Naive thymus-derived CD8-positive, alpha-beta T cell (primary cell): ENCODE results near the gene BTN1A1. TPM values are rescaled to one million over a fixed set of nuclear protein-coding genes. Genes with fewer than 3 reads are reported as not detected.
"Not testable (repeated sequence)": the region's sequence is repeated elsewhere in the genome, so short reads cannot be mapped to it uniquely, and the experiment has no call there.

Source experiments
- ATAC-seq, 2 donors: fragments of 150-1000 bp; cut with Tn5 transposase in 1 of 2; sonication (Bioruptor Pico), chemical (Tn5 transposase) in 1 of 2; 1 replicate in 1 of 2; 2 replicates in 1 of 2; pipeline ENCODE4 v1.10.0; 2021; ENCODE audit warnings: mild to moderate bottlenecking in 2 of 2, moderate library complexity in 2 of 2
- POLR2A ChIA-PET: fragments of 350-600 bp; sonication (Branson Sonifier 250); formaldehyde crosslinking; loops from one replicate; lab custom pipeline; 2021; ENCODE audit warnings: antibody characterized with exemption; lab: Charles Lee
- DNase-seq, 10 donors: peaks; one replicate each; pipeline versions ENCODE4 v3.0.0 to v3.0.0-alpha.2; 2020 to 2022
- H3K27ac Mint-ChIP-seq, 10 donors: one replicate each; pipeline ENCODE4 v1.8.0; 2020 to 2022; ENCODE audit warnings: mild to moderate bottlenecking in 10 of 10, mixed read lengths in 10 of 10, moderate library complexity in 4 of 10, inconsistent platforms in 1 of 10
- H3K27me3 Mint-ChIP-seq, 5 donors: one replicate each; pipeline ENCODE4 v1.8.0; 2021 to 2022; ENCODE audit warnings: mixed read lengths in 5 of 5
- H3K36me3 Mint-ChIP-seq, 3 donors: one replicate each; pipeline ENCODE4 v1.8.0; 2020 to 2022; ENCODE audit warnings: mixed read lengths in 3 of 3, mild to moderate bottlenecking in 2 of 3, inconsistent platforms in 1 of 3
- H3K4me1 Mint-ChIP-seq, 4 donors: one replicate each; pipeline ENCODE4 v1.8.0; 2021 to 2022; ENCODE audit warnings: mixed read lengths in 4 of 4
- H3K4me3 Mint-ChIP-seq, 10 donors: one replicate each; pipeline ENCODE4 v1.8.0; 2020 to 2022; ENCODE audit warnings: mild to moderate bottlenecking in 10 of 10, mixed read lengths in 10 of 10, moderate library complexity in 6 of 10, inconsistent platforms in 1 of 10
- H3K9me3 Mint-ChIP-seq, 9 donors: one replicate each; pipeline ENCODE4 v1.8.0; 2020 to 2022; ENCODE audit warnings: mixed read lengths in 9 of 9, mild to moderate bottlenecking in 3 of 9, inconsistent platforms in 1 of 9, moderate library complexity in 1 of 9
- polyA plus RNA-seq, 3 donors: library from polyadenylated mRNA; unstranded; fragments of 300-500 nt; fragmentation: Illumina TruSeq; gene quantifications; one replicate each; pipeline ENCODE4 v1.2.3, GENCODE V29; 2021
- total RNA-seq, 8 experiments: library from RNA in 2 of 8; stranded (reverse) in 2 of 8; gene quantifications; one replicate each; pipeline ENCODE4 v1.2.3 and lab custom pipeline; 2021 to 2026

The BTN1A1 gene
- total RNA-seq, result not detected
- polyA plus RNA-seq, result not detected
- total RNA-seq (lab: John Stamatoyannopoulos, UW), result 0 to 0.09 (median 0) reads per million in 6 experiments

GRCh38 chr6:26500102-26500501 lies at the start of gene BTN1A1:
Gene BTN1A1 (plus strand): TSS chr6:26500303. CDS start chr6:26501287, 984 bp downstream.
- H3K27ac Mint-ChIP-seq, result peak within 1 kb of the TSS in 2 of 10 donors; percentile 4 to 56
- H3K9me3 Mint-ChIP-seq, result no peaks in the 10 kb centered on the region
- ATAC-seq, result no peak
- peaks cover 8 to 19% (median 14%) of the 10 kb centered on the region in 4 donors for H3K4me1 Mint-ChIP-seq
- H3K27me3 Mint-ChIP-seq, result peaks cover 3 to 26% (median 22%) of the 10 kb centered on the region in 5 donors
- peaks cover 0 to 3% (median 2%) of the 10 kb centered on the region in 3 donors for H3K36me3 Mint-ChIP-seq
- H3K4me3 Mint-ChIP-seq, result peak within 1 kb of the TSS; percentile 24 to 86 (median 82)
- DNase-seq, result no peak
- POLR2A ChIA-PET, result interaction anchor here (0.6 to 0.9 kb wide), 2 partner anchors 13 to 513 kb away, joined by 3 to 4 read pairs; no protein-coding TSS in a partner anchor

GRCh38 chr6:26452631-26453235 lies 47.4 kb upstream of the BTN1A1 start:
- ATAC-seq (no peak), DNase-seq (no peak)
- Mint-ChIP-seq H3K4me1 (peaks cover 24 to 51% (median 40%) of the 10 kb centered on the region in 4 donors), H3K9me3 (no peaks in the 10 kb centered on the region), H3K27ac (peak overlapping the region; percentile 59 to 85 (median 72)), H3K27me3 (no peaks in the 10 kb centered on the region), H3K4me3 (no peak overlapping the region), H3K36me3 (peaks cover 9 to 59% (median 16%) of the 10 kb centered on the region in 3 donors)
- POLR2A ChIA-PET, result interaction anchor here (1.0 to 1.6 kb wide), 4 partner anchors 8 to 113 kb away, joined by 3 to 5 read pairs (median 4); no protein-coding TSS in a partner anchor

- no peaks in the 10 kb centered on the region for H3K9me3 Mint-ChIP-seq
- H3K4me3 Mint-ChIP-seq, result no peak overlapping the region
- no peaks in the 10 kb centered on the region for H3K27me3 Mint-ChIP-seq
- H3K27ac Mint-ChIP-seq, result peak overlapping the region in 7 of 10 donors; percentile 43 to 86 (median 76)
- peaks cover 4 to 51% (median 7%) of the 10 kb centered on the region in 3 donors for H3K36me3 Mint-ChIP-seq
- DNase-seq (no peak), ATAC-seq (no peak)
- peaks cover 27 to 54% (median 43%) of the 10 kb centered on the region in 4 donors for H3K4me1 Mint-ChIP-seq
- POLR2A ChIA-PET, result interaction anchor here (0.7 to 0.8 kb wide), 3 partner anchors 9 to 700 kb away, joined by 3 to 5 read pairs (median 4); no protein-coding TSS in a partner anchor
Measured at GRCh38 chr6:26454631-26455030, 45.5 kb upstream of the BTN1A1 start.

GRCh38 chr6:26455357-26455970 lies 44.6 kb upstream of the BTN1A1 start:
- peaks cover 4 to 51% (median 14%) of the 10 kb centered on the region in 3 donors for H3K36me3 Mint-ChIP-seq
- no peaks in the 10 kb centered on the region for H3K27me3 Mint-ChIP-seq
- DNase-seq (no peak), ATAC-seq (no peak)
- peak overlapping the region in 3 of 10 donors; percentile 2 to 19 (median 12) for H3K4me3 Mint-ChIP-seq
- no peaks in the 10 kb centered on the region for H3K9me3 Mint-ChIP-seq
- peaks cover 27 to 60% (median 47%) of the 10 kb centered on the region in 4 donors for H3K4me1 Mint-ChIP-seq
- POLR2A ChIA-PET, result interaction anchor here (0.6 to 1.3 kb wide), 5 partner anchors 9 to 243 kb away, joined by 3 to 9 read pairs (median 4); no protein-coding TSS in a partner anchor
- peak overlapping the region; percentile 66 to 99 (median 88) for H3K27ac Mint-ChIP-seq

GRCh38 chr6:26457264-26457805 lies 42.8 kb upstream of the BTN1A1 start:
- POLR2A ChIA-PET, result interaction anchor here (0.6 to 1.0 kb wide), 2 partner anchors 16 to 76 kb away, joined by 3 to 5 read pairs; no protein-coding TSS in a partner anchor
- H3K27me3 Mint-ChIP-seq, result no peaks in the 10 kb centered on the region
- DNase-seq (peak in 1 of 10 donors; percentile 23), ATAC-seq (peak; percentile 17 to 20)
- peak overlapping the region; percentile 86 to 99 (median 97) for H3K27ac Mint-ChIP-seq
- no peaks in the 10 kb centered on the region for H3K9me3 Mint-ChIP-seq
- peak overlapping the region; percentile 96 to 100 (median 99) for H3K4me3 Mint-ChIP-seq
- peaks cover 4 to 50% (median 24%) of the 10 kb centered on the region in 3 donors for H3K36me3 Mint-ChIP-seq
- H3K4me1 Mint-ChIP-seq, result peaks cover 34 to 74% (median 63%) of the 10 kb centered on the region in 4 donors

GRCh38 chr6:26457806-26458688 lies 42.1 kb upstream of the BTN1A1 start, which contains the start of gene BTN2A1:
Gene BTN2A1 (plus strand): TSS chr6:26457955. CDS start chr6:26458637, 682 bp downstream.
- no peaks in the 10 kb centered on the region for H3K9me3 Mint-ChIP-seq
- POLR2A ChIA-PET, result interaction anchor here (0.6 to 1.0 kb wide), 2 partner anchors 16 to 76 kb away, joined by 3 to 5 read pairs; no protein-coding TSS in a partner anchor

GRCh38 chr6:26459023-26459810 lies 40.9 kb upstream of the BTN1A1 start:
- POLR2A ChIA-PET, result no interaction called here
- H3K4me3 Mint-ChIP-seq, result peak overlapping the region; percentile 72 to 98 (median 88)
- no peak for ATAC-seq
- no peak for DNase-seq
- H3K27me3 Mint-ChIP-seq, result no peaks in the 10 kb centered on the region
- no peaks in the 10 kb centered on the region for H3K9me3 Mint-ChIP-seq
- peaks cover 6 to 62% (median 41%) of the 10 kb centered on the region in 3 donors for H3K36me3 Mint-ChIP-seq
- peaks cover 44 to 82% (median 79%) of the 10 kb centered on the region in 4 donors for H3K4me1 Mint-ChIP-seq
- H3K27ac Mint-ChIP-seq, result peak overlapping the region; percentile 76 to 92 (median 84)

More at GRCh38 chr6:26457806-26458688, 42.1 kb upstream of the BTN1A1 start, which contains the start of gene BTN2A1:
- H3K27ac Mint-ChIP-seq, result peak within 1 kb of the TSS; percentile 86 to 99 (median 97)
- no peaks in the 10 kb centered on the region for H3K27me3 Mint-ChIP-seq
- peaks cover 4 to 52% (median 29%) of the 10 kb centered on the region in 3 donors for H3K36me3 Mint-ChIP-seq
- ATAC-seq, result peak; percentile 96 to 98
- H3K4me1 Mint-ChIP-seq, result peaks cover 40 to 77% (median 71%) of the 10 kb centered on the region in 4 donors
- H3K4me3 Mint-ChIP-seq, result peak within 1 kb of the TSS; percentile 96 to 100 (median 99)
- DNase-seq, result peak; percentile 43 to 82 (median 74)

GRCh38 chr6:26461353-26461752 lies 38.8 kb upstream of the BTN1A1 start:
- H3K27me3 Mint-ChIP-seq, ATAC-seq, DNase-seq, H3K9me3 Mint-ChIP-seq: not testable (repeated sequence)
- peaks cover 43 to 91% (median 81%) of the 10 kb centered on the region in 4 donors for H3K4me1 Mint-ChIP-seq
- peak overlapping the region in 7 of 10 donors; percentile 19 to 74 (median 55) for H3K27ac Mint-ChIP-seq
- POLR2A ChIA-PET, result interaction anchor here (0.6 to 1.7 kb wide), 4 partner anchors 11 to 54 kb away, joined by 3 to 5 read pairs (median 3); no protein-coding TSS in a partner anchor
- H3K4me3 Mint-ChIP-seq, result peak overlapping the region; percentile 52 to 97 (median 78)
- peaks cover 12 to 76% (median 55%) of the 10 kb centered on the region in 3 donors for H3K36me3 Mint-ChIP-seq

GRCh38 chr6:26464014-26464413 lies 36.1 kb upstream of the BTN1A1 start:
- no peaks in the 10 kb centered on the region for H3K9me3 Mint-ChIP-seq
- H3K36me3 Mint-ChIP-seq, result peaks cover 22 to 97% (median 77%) of the 10 kb centered on the region in 3 donors
- H3K27me3 Mint-ChIP-seq, result no peaks in the 10 kb centered on the region
- DNase-seq (no peak), ATAC-seq (no peak)
- POLR2A ChIA-PET, result interaction anchor here (1.5 kb wide), 2 partner anchors 10 to 58 kb away, joined by 3 to 4 read pairs; no protein-coding TSS in a partner anchor
- H3K4me1 Mint-ChIP-seq, result peaks cover 39 to 74% (median 67%) of the 10 kb centered on the region in 4 donors
- H3K27ac Mint-ChIP-seq, result peak overlapping the region; percentile 13 to 76 (median 46)
- no peak overlapping the region for H3K4me3 Mint-ChIP-seq

- POLR2A ChIA-PET, result interaction anchor here (1.0 to 1.5 kb wide), 3 partner anchors 9 to 58 kb away, joined by 3 to 4 read pairs (median 4); no protein-coding TSS in a partner anchor
- ATAC-seq (no peak), DNase-seq (no peak)
- Mint-ChIP-seq H3K27ac (peak overlapping the region; percentile 3 to 77 (median 60)), H3K27me3 (no peaks in the 10 kb centered on the region), H3K4me3 (peak overlapping the region in 1 of 10 donors; percentile 5), H3K4me1 (peaks cover 34 to 70% (median 61%) of the 10 kb centered on the region in 4 donors), H3K36me3 (peaks cover 21 to 93% (median 77%) of the 10 kb centered on the region in 3 donors), H3K9me3 (no peaks in the 10 kb centered on the region)
Measured at GRCh38 chr6:26464416-26465131, 35.5 kb upstream of the BTN1A1 start.
